IPS-20b (cell line): Measurements from ENCODE around the gene NAT9.
A peak's percentile ranks its signal among the peaks of the same experiment; 100 is the strongest.

Experiments used
- H3K27ac ChIP-seq: one replicate; pipeline ENCODE4 v1.5.1; 2013; ENCODE audit warnings: low read length
- H3K27me3 ChIP-seq: 2 replicates; pipeline ENCODE4 v1.6.1; 2013; ENCODE audit warnings: mild to moderate bottlenecking, low read length, inconsistent platforms; ENCODE audit not compliant: insufficient read depth
- H3K36me3 ChIP-seq: 2 replicates; pipeline ENCODE4 v1.6.1; 2013; ENCODE audit warnings: low read depth, mild to moderate bottlenecking, inconsistent platforms, low read length, moderate library complexity; ENCODE audit not compliant: insufficient read depth
- H3K4me1 ChIP-seq: 2 replicates; pipeline ENCODE4 v1.6.1; 2013; ENCODE audit warnings: mild to moderate bottlenecking, control low read depth, inconsistent platforms, low read length, moderate library complexity; ENCODE audit not compliant: insufficient read depth
- H3K4me3 ChIP-seq: 2 replicates; pipeline ENCODE4 v1.5.1; 2013; ENCODE audit warnings: mild to moderate bottlenecking, low read length, inconsistent platforms
- H3K9ac ChIP-seq: 2 replicates; pipeline ENCODE4 v1.6.1; 2013; ENCODE audit warnings: low read depth, mild to moderate bottlenecking, inconsistent platforms, low read length, moderate library complexity
- H3K9me3 ChIP-seq: 2 replicates; pipeline ENCODE4 v1.6.1; 2013; ENCODE audit warnings: mild to moderate bottlenecking, low read depth, low read length, inconsistent platforms; ENCODE audit not compliant: insufficient read depth

NAT9 gene

DNA sequence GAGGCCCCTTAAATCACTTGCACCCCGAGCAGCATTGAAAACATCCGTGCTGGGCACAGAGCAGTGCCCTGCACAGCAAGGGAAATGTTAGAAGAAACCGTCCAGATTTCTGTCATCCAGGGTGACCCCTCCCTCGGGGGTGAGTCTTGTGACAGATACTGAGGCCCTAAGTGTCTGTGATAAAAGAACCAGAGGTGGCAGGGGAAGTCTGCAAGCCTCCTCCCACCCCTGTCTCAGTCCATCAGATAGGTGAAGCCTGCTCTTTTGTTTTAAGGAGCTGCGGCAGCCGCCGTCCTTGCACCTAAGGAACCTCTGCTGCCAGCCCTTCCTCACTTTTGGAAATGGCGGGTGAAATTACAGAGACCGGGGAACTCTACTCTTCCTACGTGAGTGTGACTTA, 845 bp upstream of the NAT9 start:
- peaks cover 33% of the 10 kb centered on the region for H3K36me3 ChIP-seq
- H3K27me3 ChIP-seq, result no peaks in the 10 kb centered on the region
- H3K9me3 ChIP-seq, result no peaks in the 10 kb centered on the region
- H3K4me1 ChIP-seq, result no peaks in the 10 kb centered on the region
- H3K4me3 ChIP-seq, result peak overlapping the region; percentile 93
- H3K9ac ChIP-seq, result peak overlapping the region; percentile 92
- H3K27ac ChIP-seq, result no peak overlapping the region

DNA sequence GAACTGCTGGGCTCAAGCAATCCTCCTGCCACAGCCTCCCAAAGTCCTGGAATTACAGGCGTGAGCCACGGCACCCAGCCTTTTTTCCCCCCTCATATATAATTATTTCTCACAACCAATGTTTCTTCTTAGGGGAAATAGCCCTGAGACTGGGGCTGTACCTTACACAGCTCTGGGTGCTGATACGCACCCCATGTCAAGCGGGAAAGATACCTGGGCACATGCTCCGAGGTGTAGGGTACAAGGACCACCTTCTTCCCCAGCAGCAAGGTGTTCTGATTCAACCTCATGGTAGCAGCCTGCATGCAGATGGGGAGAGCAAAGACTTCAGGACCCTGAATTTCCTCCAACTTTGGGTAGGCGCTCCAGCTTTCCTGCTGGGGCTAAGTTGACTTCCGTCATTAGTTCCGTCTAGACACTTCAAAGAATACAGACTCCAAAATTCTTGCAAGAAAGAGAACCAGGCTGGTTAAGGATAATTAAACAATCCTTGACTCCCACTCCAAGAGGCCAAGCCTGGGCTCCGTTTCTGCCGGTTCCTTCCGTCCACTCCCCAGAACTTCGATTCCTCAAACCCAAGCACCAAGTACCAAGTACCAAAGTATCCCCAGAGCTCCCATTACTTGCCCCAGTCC, 619 bp downstream of the NAT9 start:
- no peak overlapping the region for H3K27ac ChIP-seq
- H3K36me3 ChIP-seq, result peaks cover 46% of the 10 kb centered on the region
- no peaks in the 10 kb centered on the region for H3K9me3 ChIP-seq

GRCh38 chr17:74773871-74774286, 2.3 kb downstream of the NAT9 start:
- no peaks in the 10 kb centered on the region for H3K27me3 ChIP-seq
- H3K27ac ChIP-seq, result no peak overlapping the region
- no peak overlapping the region for H3K4me3 ChIP-seq
- H3K9me3 ChIP-seq, result no peaks in the 10 kb centered on the region
- no peak overlapping the region for H3K9ac ChIP-seq
- H3K36me3 ChIP-seq, result peaks cover 50% of the 10 kb centered on the region
- no peaks in the 10 kb centered on the region for H3K4me1 ChIP-seq

More for the DNA sequence above, 619 bp downstream of the NAT9 start:
- Histone ChIP-seq H3K27me3 (no peaks in the 10 kb centered on the region), H3K4me1 (no peaks in the 10 kb centered on the region), H3K4me3 (peak overlapping the region; percentile 93), H3K9ac (peak overlapping the region; percentile 92)

GRCh38 chr17:74773414-74773813, 2.7 kb downstream of the NAT9 start:
- H3K27me3 ChIP-seq, result no peaks in the 10 kb centered on the region
- H3K27ac ChIP-seq, result no peak overlapping the region
- no peaks in the 10 kb centered on the region for H3K9me3 ChIP-seq
- no peak overlapping the region for H3K9ac ChIP-seq
- H3K4me1 ChIP-seq, result no peaks in the 10 kb centered on the region
- H3K4me3 ChIP-seq, result no peak overlapping the region
- peaks cover 54% of the 10 kb centered on the region for H3K36me3 ChIP-seq

- Histone ChIP-seq H3K4me3 (no peak overlapping the region), H3K9me3 (no peaks in the 10 kb centered on the region), H3K9ac (no peak overlapping the region), H3K4me1 (no peaks in the 10 kb centered on the region), H3K27me3 (no peaks in the 10 kb centered on the region), H3K27ac (no peak overlapping the region), H3K36me3 (peaks cover 55% of the 10 kb centered on the region)
Observed at GRCh38 chr17:74772053-74772452, 4.1 kb downstream of the NAT9 start.

DNA sequence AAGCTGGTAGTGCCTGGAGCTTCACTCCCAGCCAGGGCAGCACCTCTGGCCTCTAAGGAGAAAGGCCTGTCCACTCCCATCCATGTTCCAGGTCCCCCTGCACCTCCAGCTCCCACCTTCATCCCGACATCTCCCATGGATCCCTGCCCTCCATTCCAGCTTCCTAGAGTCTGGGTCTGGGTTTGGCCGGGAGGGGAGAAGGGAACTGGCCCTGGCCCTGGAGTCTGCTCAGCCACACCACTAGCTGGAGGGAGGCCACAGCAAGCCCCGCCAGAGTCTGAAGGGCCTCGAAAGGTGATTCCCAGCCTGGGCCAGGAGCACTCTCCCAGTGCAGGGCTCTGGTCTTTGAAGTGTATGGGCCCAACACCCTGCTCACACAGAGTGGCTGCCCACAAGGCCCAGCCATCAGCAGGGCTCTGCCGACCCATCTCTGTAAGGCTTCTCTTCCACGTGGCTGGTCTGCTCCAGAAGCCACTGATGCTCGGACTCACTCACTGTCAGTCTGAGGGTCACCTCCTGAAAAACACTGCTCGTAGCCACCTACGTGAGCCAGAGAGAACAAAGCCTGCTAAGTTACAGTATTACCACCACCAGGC, 4.7 kb downstream of the NAT9 start:
- H3K27ac ChIP-seq, result no peak overlapping the region
- no peak overlapping the region for H3K4me3 ChIP-seq
- no peaks in the 10 kb centered on the region for H3K9me3 ChIP-seq
- no peak overlapping the region for H3K9ac ChIP-seq
- peaks cover 55% of the 10 kb centered on the region for H3K36me3 ChIP-seq
- H3K27me3 ChIP-seq, result no peaks in the 10 kb centered on the region
- no peaks in the 10 kb centered on the region for H3K4me1 ChIP-seq

- no peak overlapping the region for H3K4me3 ChIP-seq
- no peaks in the 10 kb centered on the region for H3K4me1 ChIP-seq
- no peak overlapping the region for H3K27ac ChIP-seq
- H3K27me3 ChIP-seq, result no peaks in the 10 kb centered on the region
- peaks cover 58% of the 10 kb centered on the region for H3K36me3 ChIP-seq
- no peaks in the 10 kb centered on the region for H3K9me3 ChIP-seq
- H3K9ac ChIP-seq, result no peak overlapping the region
Observed at GRCh38 chr17:74770498-74771318, 5.4 kb downstream of the NAT9 start.

- H3K4me3 ChIP-seq, result no peak overlapping the region
- no peaks in the 10 kb centered on the region for H3K4me1 ChIP-seq
Observed at GRCh38 chr17:74769856-74770497, 6.2 kb downstream of the NAT9 start.

DNA sequence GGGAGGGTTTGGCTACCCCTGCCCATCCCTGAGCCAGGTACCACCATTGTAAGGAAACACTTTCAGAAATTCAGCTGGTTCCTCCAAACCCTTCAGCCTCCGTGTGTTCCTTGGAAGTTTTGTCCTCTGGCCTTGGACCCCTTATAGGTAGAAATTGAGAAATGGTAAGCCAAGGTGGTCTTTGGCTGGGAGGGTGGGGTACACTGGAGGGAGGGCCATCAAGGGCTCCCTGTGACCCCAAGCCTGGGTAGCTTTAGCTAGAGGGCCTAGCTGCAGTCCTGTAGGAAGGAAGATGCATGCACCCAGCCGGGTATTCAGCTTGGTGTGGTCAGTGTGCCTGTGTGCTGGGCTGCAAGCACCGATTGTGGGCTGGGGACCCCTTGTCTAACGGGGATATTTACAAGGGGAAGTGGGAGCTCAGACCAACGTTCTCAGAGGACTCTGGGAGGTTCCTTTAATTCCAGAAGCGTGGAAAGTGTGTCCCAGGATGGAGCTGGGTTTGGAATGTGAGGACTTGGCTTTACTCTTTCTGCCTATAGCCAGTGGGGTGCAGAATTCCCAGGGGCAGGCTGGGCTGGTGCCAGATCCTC, 6.8 kb downstream of the NAT9 start:
- H3K9me3 ChIP-seq, result no peaks in the 10 kb centered on the region
- H3K4me1 ChIP-seq, result peaks cover 5% of the 10 kb centered on the region; the same call in 1 of the 2 replicates
- H3K9ac ChIP-seq, result no peak overlapping the region
- no peaks in the 10 kb centered on the region for H3K27me3 ChIP-seq
- H3K36me3 ChIP-seq, result peaks cover 59% of the 10 kb centered on the region
- no peak overlapping the region for H3K27ac ChIP-seq
- H3K4me3 ChIP-seq, result no peak overlapping the region

More at GRCh38 chr17:74769856-74770497, 6.2 kb downstream of the NAT9 start:
- H3K36me3 ChIP-seq, result peaks cover 59% of the 10 kb centered on the region
- H3K27me3 ChIP-seq, result no peaks in the 10 kb centered on the region
- no peaks in the 10 kb centered on the region for H3K9me3 ChIP-seq
- H3K9ac ChIP-seq, result no peak overlapping the region
- H3K27ac ChIP-seq, result no peak overlapping the region

DNA sequence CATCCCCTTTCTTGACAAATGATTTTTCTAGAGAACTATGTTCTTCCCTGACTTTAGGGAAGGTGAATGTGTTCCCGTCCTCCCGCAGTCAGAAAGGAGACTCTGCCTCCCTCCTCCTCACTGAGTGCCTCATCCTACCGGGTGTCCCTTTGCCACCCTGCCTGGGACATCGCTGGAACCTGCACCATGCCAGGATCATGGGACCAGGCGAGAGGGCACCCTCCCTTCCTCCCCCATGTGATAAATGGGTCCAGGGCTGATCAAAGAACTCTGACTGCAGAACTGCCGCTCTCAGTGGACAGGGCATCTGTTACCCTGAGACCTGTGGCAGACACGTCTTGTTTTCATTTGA, 7.4 kb downstream of the NAT9 start:
- Histone ChIP-seq H3K4me1 (peaks cover 10% of the 10 kb centered on the region; the same call in 1 of the 2 replicates), H3K27me3 (no peaks in the 10 kb centered on the region), H3K9ac (no peak overlapping the region), H3K27ac (no peak overlapping the region), H3K4me3 (no peak overlapping the region), H3K36me3 (peaks cover 54% of the 10 kb centered on the region), H3K9me3 (no peaks in the 10 kb centered on the region)

DNA sequence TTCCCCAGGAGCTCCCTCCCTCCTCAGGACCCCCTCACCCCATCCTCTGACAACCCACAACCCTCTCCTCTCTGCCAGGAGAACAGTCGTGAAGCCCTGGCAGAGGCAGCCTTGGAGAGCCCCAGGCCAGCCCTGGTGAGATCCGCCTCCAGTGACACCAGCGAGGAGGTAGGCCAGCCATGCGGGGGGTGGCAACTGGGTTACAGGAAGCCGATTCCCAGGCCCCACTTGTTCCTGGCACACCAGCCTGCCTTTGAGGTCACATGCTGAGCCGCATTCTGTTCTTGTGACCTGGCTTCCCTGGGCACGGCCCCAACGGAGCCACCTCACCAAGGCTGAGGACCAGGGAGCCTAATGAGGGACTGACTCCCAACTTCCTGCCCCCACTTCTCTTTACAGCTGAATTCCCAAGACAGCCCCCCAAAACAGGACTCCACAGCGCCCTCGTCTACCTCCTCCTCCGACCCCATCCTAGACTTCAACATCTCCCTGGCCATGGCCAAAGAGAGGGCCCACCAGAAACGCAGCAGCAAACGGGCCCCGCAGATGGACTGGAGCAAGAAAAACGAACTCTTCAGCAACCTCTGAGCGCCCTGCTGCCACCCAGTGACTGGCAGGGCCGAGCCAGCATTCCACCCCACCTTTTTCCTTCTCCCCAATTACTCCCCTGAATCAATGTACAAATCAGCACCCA, 7.9 kb downstream of the NAT9 start:
- Histone ChIP-seq H3K4me3 (no peak overlapping the region), H3K9me3 (no peaks in the 10 kb centered on the region), H3K36me3 (peaks cover 50% of the 10 kb centered on the region), H3K9ac (no peak overlapping the region), H3K27me3 (no peaks in the 10 kb centered on the region), H3K27ac (no peak overlapping the region), H3K4me1 (peaks cover 15% of the 10 kb centered on the region; the same call in 1 of the 2 replicates)
